Hepatocyte (in vitro differentiated cells): ENCODE results near the gene RDH16. TPM values are rescaled to one million over a fixed set of nuclear protein-coding genes. Genes with fewer than 3 reads are reported as not detected.

Source experiments
- DNase-seq: peaks from one replicate; pipeline ENCODE4 v3.0.0-alpha.2; 2016; ENCODE audit warnings: low spot score
- H2AFZ ChIP-seq: fragments of 200-600 bp; sonication (generic); 2 replicates; pipeline ENCODE4 v1.6.0; 2016; ENCODE audit warnings: antibody characterized with exemption, mild to moderate bottlenecking
- H3K27ac ChIP-seq: fragments of 200-600 bp; sonication (generic); 2 replicates; pipeline ENCODE4 v1.5.1; 2016; ENCODE audit warnings: mild to moderate bottlenecking
- H3K27me3 ChIP-seq: fragments of 200-600 bp; sonication (generic); 2 replicates; pipeline ENCODE4 v1.6.1; 2016
- H3K36me3 ChIP-seq: fragments of 200-600 bp; sonication (generic); replicated peaks from 2 replicates; pipeline ENCODE4 v1.5.1; 2016; ENCODE audit warnings: low read depth; ENCODE audit not compliant: insufficient read depth
- H3K4me1 ChIP-seq: fragments of 200-600 bp; sonication (generic); 2 replicates; pipeline ENCODE4 v1.5.1; 2016; ENCODE audit warnings: mild to moderate bottlenecking, moderate library complexity; ENCODE audit not compliant: insufficient read depth
- H3K4me2 ChIP-seq: fragments of 200-600 bp; sonication (generic); 2 replicates; pipeline ENCODE4 v1.6.0; 2016
- H3K4me3 ChIP-seq: fragments of 200-600 bp; sonication (generic); 2 replicates; pipeline ENCODE4 v1.5.1; 2016; ENCODE audit warnings: mild to moderate bottlenecking
- H3K79me2 ChIP-seq: fragments of 200-600 bp; sonication (generic); 2 replicates; pipeline ENCODE4 v1.6.0; 2017; ENCODE audit warnings: mild to moderate bottlenecking
- H3K9me2 ChIP-seq: fragments of 200-600 bp; sonication (generic); replicated peaks from 2 replicates; pipeline ENCODE4 v1.6.0; 2017; ENCODE audit warnings: mild to moderate bottlenecking; ENCODE audit not compliant: insufficient read depth
- H3K9me3 ChIP-seq: fragments of 200-600 bp; sonication (generic); 2 replicates; pipeline ENCODE4 v1.5.1; 2016; ENCODE audit warnings: low read depth, mild to moderate bottlenecking
- H4K20me1 ChIP-seq: fragments of 200-600 bp; sonication (generic); 2 replicates; pipeline ENCODE4 v1.6.0; 2016; ENCODE audit warnings: mild to moderate bottlenecking; ENCODE audit not compliant: insufficient read depth, poor library complexity, severe bottlenecking
- CTCF ChIP-seq: fragments of 200-600 bp; sonication (generic); IDR thresholded peaks from 2 replicates; pipeline ENCODE4 v1.5.1; 2016; ENCODE audit warnings: antibody characterized with exemption, mild to moderate bottlenecking; ENCODE audit not compliant: poor library complexity
- EZH2 ChIP-seq: fragments of 200-600 bp; sonication (generic); IDR thresholded peaks from 2 replicates; pipeline ENCODE4 v1.6.1; 2016; ENCODE audit warnings: antibody characterized with exemption, mild to moderate bottlenecking, borderline replicate concordance
- EZH2phosphoT487 ChIP-seq: fragments of 200-600 bp; sonication (generic); IDR thresholded peaks from one replicate; pipeline ENCODE4 v1.6.1; 2018; ENCODE audit warnings: antibody characterized with exemption, mild to moderate bottlenecking, low read depth, moderate library complexity; ENCODE audit not compliant: unreplicated experiment, severe bottlenecking
- WGBS: methylation state at CpG from one replicate; pipeline ENCODE4 v1.1.6; 2016; ENCODE audit warnings: low lambda C conversion rate; ENCODE audit errors: missing lambda C conversion rate; 5-methylcytosine and 5-hydroxymethylcytosine counted together
- polyA plus RNA-seq: library from polyadenylated mRNA; unstranded; fragments of >200 nt; fragmentation: Nextera tagmentation; extraction: Ambion mirVana; gene quantifications from 2 replicates; pipeline ENCODE4 v1.2.1, GENCODE V29; 2016
- total RNA-seq: library from RNA; depleted of rRNA; stranded (reverse); fragments of >200 nt; gene quantifications from 2 replicates; pipeline ENCODE4 v1.2.3, GENCODE V29; 2014

RDH16 gene
- total and polyA plus RNA-seq, 2 experiments from 2014 or later: 0.64 to 1.7 TPM

DNA sequence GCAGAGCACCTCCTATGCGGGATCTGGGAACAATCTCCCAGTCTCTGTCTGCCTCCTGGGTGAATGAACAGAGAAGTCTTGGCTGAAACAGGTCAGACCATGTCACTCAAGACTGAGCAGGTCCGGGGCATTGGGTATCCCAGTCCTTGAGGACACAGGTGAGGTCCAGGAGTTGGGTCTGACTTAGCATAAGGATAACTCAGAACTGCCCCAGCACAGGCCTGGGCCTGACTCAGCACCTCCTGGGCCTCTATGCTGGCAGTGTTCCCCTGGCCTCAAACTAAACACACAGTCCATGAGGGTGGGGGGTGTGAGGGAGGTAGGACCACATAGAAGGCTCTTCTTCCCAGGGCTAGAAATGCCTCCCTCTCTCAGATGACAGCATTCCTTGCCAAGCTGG lies 21.7 kb downstream of the RDH16 start:
- Histone ChIP-seq H3K9me3 (no peaks in the 10 kb centered on the region), H3K79me2 (no peaks in the 10 kb centered on the region), H3K4me3 (no peak overlapping the region), H3K9me2 (no peaks in the 10 kb centered on the region), H3K36me3 (no peaks in the 10 kb centered on the region), H3K4me2 (no peak overlapping the region), H3K27me3 (no peaks in the 10 kb centered on the region), H4K20me1 (no peaks in the 10 kb centered on the region), H3K4me1 (no peaks in the 10 kb centered on the region), H2AFZ (no peak overlapping the region), H3K27ac (no peak overlapping the region)
- no peak for DNase-seq
- TF ChIP-seq EZH2phosphoT487 (no peak), CTCF (no peak), EZH2 (no peak)
- WGBS: 83% methylated on average over 2 of the region's 2 CpGs

- Histone ChIP-seq H3K9me3 (no peaks in the 10 kb centered on the region), H2AFZ (no peak overlapping the region), H3K4me2 (no peak overlapping the region), H3K9me2 (no peaks in the 10 kb centered on the region), H3K4me1 (no peaks in the 10 kb centered on the region), H3K27ac (no peak overlapping the region), H4K20me1 (no peaks in the 10 kb centered on the region), H3K4me3 (no peak overlapping the region), H3K79me2 (no peaks in the 10 kb centered on the region), H3K36me3 (no peaks in the 10 kb centered on the region), H3K27me3 (no peaks in the 10 kb centered on the region)
- TF ChIP-seq CTCF (no peak), EZH2 (no peak), EZH2phosphoT487 (no peak)
- DNase-seq: no peak
- WGBS: 78% methylated on average over 2 of the region's 2 CpGs
Observed at GRCh38 chr12:56935157-56935556, 22.3 kb downstream of the RDH16 start.

- Histone ChIP-seq H3K9me3 (no peaks in the 10 kb centered on the region), H3K4me3 (no peak within 1 kb of the TSS), H3K4me1 (no peaks in the 10 kb centered on the region), H3K4me2 (no peak within 1 kb of the TSS), H2AFZ (no peak within 1 kb of the TSS), H3K79me2 (no peaks in the 10 kb centered on the region), H3K36me3 (no peaks in the 10 kb centered on the region), H4K20me1 (no peaks in the 10 kb centered on the region), H3K27me3 (no peaks in the 10 kb centered on the region), H3K9me2 (no peaks in the 10 kb centered on the region), H3K27ac (no peak within 1 kb of the TSS)
- WGBS: 95% methylated on average over 15 of the region's 15 CpGs
- no peak for DNase-seq
- TF ChIP-seq EZH2: no peak
- TF ChIP-seq CTCF: no peak
- TF ChIP-seq EZH2phosphoT487: no peak
Observed at GRCh38 chr12:56933826-56934625, 23.4 kb downstream of the RDH16 start, which contains the start of gene SDR9C7. Gene SDR9C7, minus strand, starts transcription at chr12:56934408. Its CDS starts 147 bp downstream, at chr12:56934261.
